ENCODE results near the gene ATXN7L1. TPM values are rescaled to one million over a fixed set of nuclear protein-coding genes. Genes with fewer than 3 reads are reported as not detected.
"Not testable (repeated sequence)": the region's sequence is repeated elsewhere in the genome, so short reads cannot be mapped to it uniquely, and the experiment has no call there.

The ATXN7L1 gene
- polyA plus RNA-seq, 1 experiment: 2.7 TPM

DNA sequence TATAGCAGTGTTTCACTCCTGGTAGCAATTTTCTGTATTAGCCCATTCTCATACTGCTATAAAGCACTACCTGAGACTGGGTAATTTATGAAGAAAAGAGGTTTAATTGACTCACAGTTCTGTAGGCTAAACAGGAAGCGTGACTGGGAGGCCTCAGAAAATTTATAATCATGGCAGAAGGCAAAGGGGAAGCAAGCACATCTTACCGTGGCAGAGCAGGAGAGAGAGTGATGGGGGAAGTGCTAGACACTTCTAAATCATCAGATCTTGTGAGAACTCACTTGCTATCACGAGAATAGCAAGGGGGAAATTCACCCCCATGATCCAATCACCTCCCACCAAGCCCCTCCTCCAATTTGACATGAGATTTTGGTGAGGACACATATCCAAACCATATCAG is 163.5 kb downstream of the ATXN7L1 start:
- no peaks in the 10 kb centered on the region for H3K27me3 ChIP-seq (ENCODE audit: control insufficient read depth, insufficient read depth, low read length)
- CTCF ChIA-PET: no interaction called here
- DNase-seq (ENCODE audit: low read depth): no peak
- TF ChIP-seq, protein P1, sequence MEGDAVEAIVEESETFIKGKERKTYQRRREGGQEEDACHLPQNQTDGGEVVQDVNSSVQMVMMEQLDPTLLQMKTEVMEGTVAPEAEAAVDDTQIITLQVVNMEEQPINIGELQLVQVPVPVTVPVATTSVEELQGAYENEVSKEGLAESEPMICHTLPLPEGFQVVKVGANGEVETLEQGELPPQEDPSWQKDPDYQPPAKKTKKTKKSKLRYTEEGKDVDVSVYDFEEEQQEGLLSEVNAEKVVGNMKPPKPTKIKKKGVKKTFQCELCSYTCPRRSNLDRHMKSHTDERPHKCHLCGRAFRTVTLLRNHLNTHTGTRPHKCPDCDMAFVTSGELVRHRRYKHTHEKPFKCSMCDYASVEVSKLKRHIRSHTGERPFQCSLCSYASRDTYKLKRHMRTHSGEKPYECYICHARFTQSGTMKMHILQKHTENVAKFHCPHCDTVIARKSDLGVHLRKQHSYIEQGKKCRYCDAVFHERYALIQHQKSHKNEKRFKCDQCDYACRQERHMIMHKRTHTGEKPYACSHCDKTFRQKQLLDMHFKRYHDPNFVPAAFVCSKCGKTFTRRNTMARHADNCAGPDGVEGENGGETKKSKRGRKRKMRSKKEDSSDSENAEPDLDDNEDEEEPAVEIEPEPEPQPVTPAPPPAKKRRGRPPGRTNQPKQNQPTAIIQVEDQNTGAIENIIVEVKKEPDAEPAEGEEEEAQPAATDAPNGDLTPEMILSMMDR (IDR thresholded peaks at IDR 0.05; ENCODE audit: insufficient read depth, low read depth, low read length): no peak
- POLR2A ChIA-PET: no interaction called here
- no peak overlapping the region for H3K4me3 ChIP-seq (ENCODE audit: low read depth, low read length)
- H3K36me3 ChIP-seq (ENCODE audit: control insufficient read depth, insufficient read depth, low read length): no peaks in the 10 kb centered on the region

DNA sequence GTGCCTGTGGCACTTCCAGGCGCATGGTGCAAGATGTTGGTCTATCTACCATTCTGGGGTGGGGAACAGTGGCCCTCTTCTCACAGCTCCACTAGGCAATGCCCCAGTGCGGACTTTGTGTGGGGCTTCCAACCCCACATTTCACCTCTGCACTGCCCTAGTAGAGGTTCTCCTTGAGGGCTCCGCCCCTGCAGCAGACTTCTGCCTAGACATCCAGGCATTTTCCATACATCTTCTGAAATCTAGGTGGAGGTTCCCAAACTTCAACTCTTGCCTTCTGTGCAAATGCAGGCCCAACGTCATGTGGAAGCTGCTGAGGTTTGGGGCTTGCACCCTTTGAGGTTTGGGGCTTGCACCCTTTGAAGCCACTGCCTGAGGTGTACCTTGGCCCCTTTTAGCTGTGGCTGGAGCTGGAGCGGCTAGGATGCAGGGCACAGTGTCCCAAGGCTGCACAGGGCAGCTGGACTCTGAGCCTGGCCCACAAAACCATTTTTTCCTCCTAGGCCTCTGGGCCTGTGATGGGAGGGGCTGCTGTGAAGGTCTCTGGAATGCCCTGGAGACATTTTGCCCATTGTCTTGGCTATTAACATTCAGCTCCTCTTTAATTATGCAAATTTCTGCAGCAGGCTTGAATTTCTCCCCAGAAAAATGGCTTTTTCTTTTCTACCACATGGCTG is 164.5 kb downstream of the ATXN7L1 start:
- TF ChIP-seq, protein P1 (IDR thresholded peaks at IDR 0.05; ENCODE audit: insufficient read depth, low read depth, low read length): no peak
- POLR2A ChIA-PET: no interaction called here

DNA sequence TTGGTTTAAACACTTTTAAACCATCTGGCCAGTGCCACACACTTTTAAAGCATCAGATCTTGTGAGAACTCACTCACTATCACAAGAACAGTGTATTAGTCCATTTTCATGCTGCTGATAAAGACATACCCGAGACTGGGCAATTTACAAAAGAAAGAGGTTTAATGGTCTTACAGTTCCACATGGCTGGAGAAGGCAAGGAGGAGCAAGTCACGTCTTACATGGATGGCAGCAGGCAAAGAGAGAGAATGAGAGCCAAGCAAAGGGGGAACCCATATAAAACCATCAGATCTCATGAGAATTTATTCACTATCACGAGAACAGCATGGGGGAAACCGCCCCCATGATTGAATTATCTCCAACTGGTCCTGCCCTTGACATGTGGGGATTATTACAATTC is 165.7 kb downstream of the ATXN7L1 start:
- POLR2A ChIA-PET; H3K27me3 ChIP-seq (ENCODE audit: control insufficient read depth, insufficient read depth, low read length); H3K4me3 ChIP-seq (ENCODE audit: low read depth, low read length); H3K36me3 ChIP-seq (ENCODE audit: control insufficient read depth, insufficient read depth, low read length); CTCF ChIA-PET; DNase-seq (ENCODE audit: low read depth): not testable (repeated sequence)

More for the DNA sequence above, 164.5 kb downstream of the ATXN7L1 start:
- H3K27me3 ChIP-seq (ENCODE audit: control insufficient read depth, insufficient read depth, low read length): no peaks in the 10 kb centered on the region
- H3K36me3 ChIP-seq (ENCODE audit: control insufficient read depth, insufficient read depth, low read length): no peaks in the 10 kb centered on the region
- CTCF ChIA-PET: no interaction called here
- no peak for DNase-seq (ENCODE audit: low read depth)
- no peak overlapping the region for H3K4me3 ChIP-seq (ENCODE audit: low read depth, low read length)

DNA sequence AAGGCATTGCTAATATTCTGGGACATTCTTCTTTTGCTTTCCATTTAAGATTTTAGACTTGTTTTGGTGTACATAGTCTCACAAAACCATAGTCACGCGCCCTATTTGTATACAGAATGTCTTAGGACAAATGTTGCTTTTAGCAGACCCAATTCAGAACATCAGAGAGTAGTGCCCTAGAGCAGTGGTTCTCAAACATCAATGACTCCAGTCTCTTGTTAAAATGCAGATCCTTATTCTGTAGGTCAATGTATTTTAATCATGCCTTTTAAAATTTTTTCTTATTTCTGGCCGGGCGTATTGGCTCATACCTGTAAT is 167.7 kb downstream of the ATXN7L1 start:
- H3K36me3 ChIP-seq (ENCODE audit: control insufficient read depth, insufficient read depth, low read length): 0 out of 2 replicates have a peak, but pooled peaks cover 1% of the 10 kb centered on the region
- DNase-seq (ENCODE audit: low read depth): no peak
- H3K4me3 ChIP-seq (ENCODE audit: low read depth, low read length): no peak overlapping the region
- ChIA-PET CTCF (no interaction called here), POLR2A (no interaction called here)
- TF ChIP-seq, protein P1 (IDR thresholded peaks at IDR 0.05; ENCODE audit: insufficient read depth, low read depth, low read length): no peak
- no peaks in the 10 kb centered on the region for H3K27me3 ChIP-seq (ENCODE audit: control insufficient read depth, insufficient read depth, low read length)

DNA sequence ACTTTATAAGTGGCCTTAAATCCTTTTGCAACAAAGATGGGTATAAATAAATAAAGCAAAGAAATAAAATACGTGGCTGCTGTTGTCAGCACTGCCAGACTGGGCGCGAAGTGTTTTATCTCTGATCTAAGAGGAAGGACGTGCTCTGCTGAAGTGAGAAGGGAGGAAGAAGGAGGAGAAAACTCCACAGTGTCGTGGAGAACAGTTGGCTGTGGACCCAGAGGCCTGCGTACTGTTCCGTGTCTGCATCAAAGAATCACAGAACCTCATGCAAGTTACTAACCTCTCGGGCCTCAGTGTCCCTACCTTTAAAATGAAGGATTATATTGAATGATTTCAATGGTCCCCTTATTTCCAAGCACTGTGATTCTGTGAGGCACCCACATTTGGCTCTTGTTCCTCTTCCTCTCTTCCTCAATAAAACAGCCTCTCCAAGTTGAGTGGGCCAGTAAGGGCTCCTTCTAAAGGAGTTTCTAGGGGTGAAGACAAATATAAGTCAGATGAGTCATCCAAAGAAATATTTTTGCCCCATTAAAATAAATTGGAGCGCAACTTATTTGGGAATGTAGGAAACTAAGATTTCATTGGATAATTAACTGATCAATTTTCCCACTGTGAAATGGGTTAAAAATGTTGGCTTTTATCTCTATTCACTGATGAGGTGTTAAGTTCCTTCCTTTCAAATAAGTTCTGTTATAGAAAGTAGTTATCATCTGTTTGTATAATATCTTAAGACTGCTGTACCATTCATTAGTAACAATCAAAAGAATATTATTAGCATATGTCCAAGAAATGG is 168.2 kb downstream of the ATXN7L1 start:
- CTCF ChIA-PET: interaction anchor here (0.7 to 1.3 kb wide), 2 partner anchors 11 to 27 kb away, joined by 3 read pairs; no protein-coding TSS in a partner anchor
- Histone ChIP-seq H3K36me3 (ENCODE audit: control insufficient read depth, insufficient read depth, low read length) (0 out of 2 replicates have a peak, but pooled peaks cover 1% of the 10 kb centered on the region), H3K4me3 (ENCODE audit: low read depth, low read length) (no peak overlapping the region), H3K27me3 (ENCODE audit: control insufficient read depth, insufficient read depth, low read length) (no peaks in the 10 kb centered on the region)
- DNase-seq (ENCODE audit: low read depth): no peak
- TF ChIP-seq, protein P1 (IDR thresholded peaks at IDR 0.05; ENCODE audit: insufficient read depth, low read depth, low read length): no peak
- POLR2A ChIA-PET: no interaction called here

All from BJ (cell line).